ENCODE data around the gene RGL2. TPM values are rescaled to one million over a fixed set of nuclear protein-coding genes. Genes with fewer than 3 reads are reported as not detected.

Gene RGL2
- total and polyA plus RNA-seq, 10 of the 15 experiments (the other 5 are each of a cell fraction or from before 2014, with no cell fraction given): 0.84 to 21.2 (median 6.8) TPM

DNA sequence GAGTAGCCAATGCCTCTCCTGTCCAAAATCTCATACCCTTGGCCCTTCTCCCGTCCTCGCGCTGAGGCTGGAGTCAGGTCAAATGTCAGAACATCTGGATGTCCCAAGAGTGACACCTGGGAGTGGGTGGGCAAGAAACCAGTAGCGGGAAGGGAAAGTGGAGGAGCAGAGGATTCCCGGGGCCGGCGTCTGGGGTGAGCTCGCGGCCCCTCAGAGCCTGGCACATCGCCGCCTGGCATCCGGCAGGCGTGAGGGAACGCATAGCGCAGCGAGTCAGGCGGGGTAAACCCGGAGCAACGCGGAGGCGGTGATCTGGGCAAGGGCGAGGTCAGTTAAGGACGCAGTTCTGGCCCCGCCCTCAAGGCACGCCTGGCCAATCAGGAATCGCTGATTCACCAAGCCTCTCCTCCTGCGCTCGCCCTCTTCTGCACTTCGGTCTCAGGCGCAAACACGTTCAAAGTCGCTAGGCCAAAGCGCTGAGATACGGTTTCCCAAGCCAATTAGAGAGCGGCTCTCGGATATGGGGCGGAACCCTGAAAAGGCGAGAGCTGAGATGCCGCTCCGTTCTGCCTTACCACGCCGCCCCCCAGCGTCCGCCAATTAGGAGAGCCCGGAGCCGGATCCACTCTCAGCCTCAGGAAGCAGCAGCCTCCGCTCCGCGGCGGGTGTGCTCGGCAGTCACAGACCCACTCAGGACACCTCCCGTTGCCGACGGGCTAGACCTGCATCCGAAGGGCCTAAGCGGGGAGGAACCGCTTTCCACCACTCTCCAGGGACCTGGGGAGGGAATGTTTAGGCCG is 49.6 kb downstream of the RGL2 start (continued):
- TF ChIP-seq BMI1 (IDR thresholded peaks at IDR 0.05; ENCODE audit: borderline replicate concordance) (no peak), SIN3A (IDR thresholded peaks at IDR 0.05; ENCODE audit: low read depth, low read length) (0 out of 2 replicates have a peak, but pooled peaks have one; percentile 34), BACH1 (IDR thresholded peaks at IDR 0.05; ENCODE audit: borderline replicate concordance) (peak; percentile 69; the same call in 1 of the 2 replicates), MTA3 (IDR thresholded peaks at IDR 0.05; ENCODE audit: borderline replicate concordance, low read length) (no peak), RUNX3 (IDR thresholded peaks at IDR 0.05; ENCODE audit: low read length) (no peak; the same call in 1 of the 2 replicates), CREM (IDR thresholded peaks at IDR 0.05; ENCODE audit: low read depth) (peak; percentile 57; the same call in 1 of the 2 replicates), MEF2A (IDR thresholded peaks at IDR 0.05; ENCODE audit: insufficient read depth, low read depth, low read length) (no peak), FOXM1 (IDR thresholded peaks at IDR 0.05; ENCODE audit: low read depth, low read length) (no peak), SUZ12 (IDR thresholded peaks at IDR 0.05; ENCODE audit: unreplicated experiment) (no peak), POLR2AphosphoS2 (IDR thresholded peaks at IDR 0.05; ENCODE audit: low read depth, low read length) (peak; percentile 90), PAX5 (IDR thresholded peaks at IDR 0.05; ENCODE audit: borderline replicate concordance, low read depth, low read length) (no peak), RAD21 (IDR thresholded peaks at IDR 0.05; ENCODE audit: insufficient read depth, low read depth, low read length) (no peak), IKZF1 (conservative IDR thresholded peaks at IDR 0.05) (peak; percentile 66)
- TF ChIP-seq, protein P1, sequence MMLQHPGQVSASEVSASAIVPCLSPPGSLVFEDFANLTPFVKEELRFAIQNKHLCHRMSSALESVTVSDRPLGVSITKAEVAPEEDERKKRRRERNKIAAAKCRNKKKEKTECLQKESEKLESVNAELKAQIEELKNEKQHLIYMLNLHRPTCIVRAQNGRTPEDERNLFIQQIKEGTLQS (IDR thresholded peaks at IDR 0.05; ENCODE audit: borderline replicate concordance, extremely low read depth, low read depth, low read length): no peak
- TF ChIP-seq, protein P2, sequence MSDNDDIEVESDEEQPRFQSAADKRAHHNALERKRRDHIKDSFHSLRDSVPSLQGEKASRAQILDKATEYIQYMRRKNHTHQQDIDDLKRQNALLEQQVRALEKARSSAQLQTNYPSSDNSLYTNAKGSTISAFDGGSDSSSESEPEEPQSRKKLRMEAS (IDR thresholded peaks at IDR 0.05; ENCODE audit: low read depth, low read length): peak; percentile 42
- TF ChIP-seq, protein P3, sequence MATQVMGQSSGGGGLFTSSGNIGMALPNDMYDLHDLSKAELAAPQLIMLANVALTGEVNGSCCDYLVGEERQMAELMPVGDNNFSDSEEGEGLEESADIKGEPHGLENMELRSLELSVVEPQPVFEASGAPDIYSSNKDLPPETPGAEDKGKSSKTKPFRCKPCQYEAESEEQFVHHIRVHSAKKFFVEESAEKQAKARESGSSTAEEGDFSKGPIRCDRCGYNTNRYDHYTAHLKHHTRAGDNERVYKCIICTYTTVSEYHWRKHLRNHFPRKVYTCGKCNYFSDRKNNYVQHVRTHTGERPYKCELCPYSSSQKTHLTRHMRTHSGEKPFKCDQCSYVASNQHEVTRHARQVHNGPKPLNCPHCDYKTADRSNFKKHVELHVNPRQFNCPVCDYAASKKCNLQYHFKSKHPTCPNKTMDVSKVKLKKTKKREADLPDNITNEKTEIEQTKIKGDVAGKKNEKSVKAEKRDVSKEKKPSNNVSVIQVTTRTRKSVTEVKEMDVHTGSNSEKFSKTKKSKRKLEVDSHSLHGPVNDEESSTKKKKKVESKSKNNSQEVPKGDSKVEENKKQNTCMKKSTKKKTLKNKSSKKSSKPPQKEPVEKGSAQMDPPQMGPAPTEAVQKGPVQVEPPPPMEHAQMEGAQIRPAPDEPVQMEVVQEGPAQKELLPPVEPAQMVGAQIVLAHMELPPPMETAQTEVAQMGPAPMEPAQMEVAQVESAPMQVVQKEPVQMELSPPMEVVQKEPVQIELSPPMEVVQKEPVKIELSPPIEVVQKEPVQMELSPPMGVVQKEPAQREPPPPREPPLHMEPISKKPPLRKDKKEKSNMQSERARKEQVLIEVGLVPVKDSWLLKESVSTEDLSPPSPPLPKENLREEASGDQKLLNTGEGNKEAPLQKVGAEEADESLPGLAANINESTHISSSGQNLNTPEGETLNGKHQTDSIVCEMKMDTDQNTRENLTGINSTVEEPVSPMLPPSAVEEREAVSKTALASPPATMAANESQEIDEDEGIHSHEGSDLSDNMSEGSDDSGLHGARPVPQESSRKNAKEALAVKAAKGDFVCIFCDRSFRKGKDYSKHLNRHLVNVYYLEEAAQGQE (IDR thresholded peaks at IDR 0.05; ENCODE audit: low read depth, low read length): no peak
- TF ChIP-seq, protein P4, sequence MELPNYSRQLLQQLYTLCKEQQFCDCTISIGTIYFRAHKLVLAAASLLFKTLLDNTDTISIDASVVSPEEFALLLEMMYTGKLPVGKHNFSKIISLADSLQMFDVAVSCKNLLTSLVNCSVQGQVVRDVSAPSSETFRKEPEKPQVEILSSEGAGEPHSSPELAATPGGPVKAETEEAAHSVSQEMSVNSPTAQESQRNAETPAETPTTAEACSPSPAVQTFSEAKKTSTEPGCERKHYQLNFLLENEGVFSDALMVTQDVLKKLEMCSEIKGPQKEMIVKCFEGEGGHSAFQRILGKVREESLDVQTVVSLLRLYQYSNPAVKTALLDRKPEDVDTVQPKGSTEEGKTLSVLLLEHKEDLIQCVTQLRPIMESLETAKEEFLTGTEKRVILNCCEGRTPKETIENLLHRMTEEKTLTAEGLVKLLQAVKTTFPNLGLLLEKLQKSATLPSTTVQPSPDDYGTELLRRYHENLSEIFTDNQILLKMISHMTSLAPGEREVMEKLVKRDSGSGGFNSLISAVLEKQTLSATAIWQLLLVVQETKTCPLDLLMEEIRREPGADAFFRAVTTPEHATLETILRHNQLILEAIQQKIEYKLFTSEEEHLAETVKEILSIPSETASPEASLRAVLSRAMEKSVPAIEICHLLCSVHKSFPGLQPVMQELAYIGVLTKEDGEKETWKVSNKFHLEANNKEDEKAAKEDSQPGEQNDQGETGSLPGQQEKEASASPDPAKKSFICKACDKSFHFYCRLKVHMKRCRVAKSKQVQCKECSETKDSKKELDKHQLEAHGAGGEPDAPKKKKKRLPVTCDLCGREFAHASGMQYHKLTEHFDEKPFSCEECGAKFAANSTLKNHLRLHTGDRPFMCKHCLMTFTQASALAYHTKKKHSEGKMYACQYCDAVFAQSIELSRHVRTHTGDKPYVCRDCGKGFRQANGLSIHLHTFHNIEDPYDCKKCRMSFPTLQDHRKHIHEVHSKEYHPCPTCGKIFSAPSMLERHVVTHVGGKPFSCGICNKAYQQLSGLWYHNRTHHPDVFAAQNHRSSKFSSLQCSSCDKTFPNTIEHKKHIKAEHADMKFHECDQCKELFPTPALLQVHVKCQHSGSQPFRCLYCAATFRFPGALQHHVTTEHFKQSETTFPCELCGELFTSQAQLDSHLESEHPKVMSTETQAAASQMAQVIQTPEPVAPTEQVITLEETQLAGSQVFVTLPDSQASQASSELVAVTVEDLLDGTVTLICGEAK (IDR thresholded peaks at IDR 0.05; ENCODE audit: borderline replicate concordance): peak; percentile 65; the same call in 1 of the 2 replicates
- TF ChIP-seq, protein P5, sequence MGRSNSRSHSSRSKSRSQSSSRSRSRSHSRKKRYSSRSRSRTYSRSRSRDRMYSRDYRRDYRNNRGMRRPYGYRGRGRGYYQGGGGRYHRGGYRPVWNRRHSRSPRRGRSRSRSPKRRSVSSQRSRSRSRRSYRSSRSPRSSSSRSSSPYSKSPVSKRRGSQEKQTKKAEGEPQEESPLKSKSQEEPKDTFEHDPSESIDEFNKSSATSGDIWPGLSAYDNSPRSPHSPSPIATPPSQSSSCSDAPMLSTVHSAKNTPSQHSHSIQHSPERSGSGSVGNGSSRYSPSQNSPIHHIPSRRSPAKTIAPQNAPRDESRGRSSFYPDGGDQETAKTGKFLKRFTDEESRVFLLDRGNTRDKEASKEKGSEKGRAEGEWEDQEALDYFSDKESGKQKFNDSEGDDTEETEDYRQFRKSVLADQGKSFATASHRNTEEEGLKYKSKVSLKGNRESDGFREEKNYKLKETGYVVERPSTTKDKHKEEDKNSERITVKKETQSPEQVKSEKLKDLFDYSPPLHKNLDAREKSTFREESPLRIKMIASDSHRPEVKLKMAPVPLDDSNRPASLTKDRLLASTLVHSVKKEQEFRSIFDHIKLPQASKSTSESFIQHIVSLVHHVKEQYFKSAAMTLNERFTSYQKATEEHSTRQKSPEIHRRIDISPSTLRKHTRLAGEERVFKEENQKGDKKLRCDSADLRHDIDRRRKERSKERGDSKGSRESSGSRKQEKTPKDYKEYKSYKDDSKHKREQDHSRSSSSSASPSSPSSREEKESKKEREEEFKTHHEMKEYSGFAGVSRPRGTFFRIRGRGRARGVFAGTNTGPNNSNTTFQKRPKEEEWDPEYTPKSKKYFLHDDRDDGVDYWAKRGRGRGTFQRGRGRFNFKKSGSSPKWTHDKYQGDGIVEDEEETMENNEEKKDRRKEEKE (IDR thresholded peaks at IDR 0.05): no peak
